Memory B cell (primary cell): ENCODE results near the gene LRRC8E.
"Not testable (repeated sequence)": the region's sequence is repeated elsewhere in the genome, so short reads cannot be mapped to it uniquely, and the experiment has no call there.

Experiments used
- ATAC-seq: fragments of 150-1000 bp; cut with Tn5 transposase; 2 replicates; pipeline ENCODE4 v1.10.0; 2021; ENCODE audit warnings: low read depth, mild to moderate bottlenecking, moderate library complexity
- DNase-seq, 2 donors: peaks; one replicate each; pipeline ENCODE4 v3.0.0; 2022; ENCODE audit warnings: low spot score in 2 of 2
- H3K27ac Mint-ChIP-seq: one replicate; pipeline ENCODE4 v1.8.0; 2022; ENCODE audit warnings: mild to moderate bottlenecking, moderate library complexity, mixed read lengths
- H3K27me3 Mint-ChIP-seq: one replicate; pipeline ENCODE4 v1.8.0; 2022; ENCODE audit warnings: mixed read lengths
- H3K36me3 Mint-ChIP-seq: one replicate; pipeline ENCODE4 v1.8.0; 2022; ENCODE audit warnings: mild to moderate bottlenecking, mixed read lengths
- H3K4me1 Mint-ChIP-seq: one replicate; pipeline ENCODE4 v1.8.0; 2022; ENCODE audit warnings: mixed read lengths
- H3K4me3 Mint-ChIP-seq: one replicate; pipeline ENCODE4 v1.8.0; 2022; ENCODE audit warnings: mild to moderate bottlenecking, moderate library complexity, mixed read lengths
- H3K9me3 Mint-ChIP-seq: one replicate; pipeline ENCODE4 v1.8.0; 2022; ENCODE audit warnings: mixed read lengths

Gene LRRC8E

DNA sequence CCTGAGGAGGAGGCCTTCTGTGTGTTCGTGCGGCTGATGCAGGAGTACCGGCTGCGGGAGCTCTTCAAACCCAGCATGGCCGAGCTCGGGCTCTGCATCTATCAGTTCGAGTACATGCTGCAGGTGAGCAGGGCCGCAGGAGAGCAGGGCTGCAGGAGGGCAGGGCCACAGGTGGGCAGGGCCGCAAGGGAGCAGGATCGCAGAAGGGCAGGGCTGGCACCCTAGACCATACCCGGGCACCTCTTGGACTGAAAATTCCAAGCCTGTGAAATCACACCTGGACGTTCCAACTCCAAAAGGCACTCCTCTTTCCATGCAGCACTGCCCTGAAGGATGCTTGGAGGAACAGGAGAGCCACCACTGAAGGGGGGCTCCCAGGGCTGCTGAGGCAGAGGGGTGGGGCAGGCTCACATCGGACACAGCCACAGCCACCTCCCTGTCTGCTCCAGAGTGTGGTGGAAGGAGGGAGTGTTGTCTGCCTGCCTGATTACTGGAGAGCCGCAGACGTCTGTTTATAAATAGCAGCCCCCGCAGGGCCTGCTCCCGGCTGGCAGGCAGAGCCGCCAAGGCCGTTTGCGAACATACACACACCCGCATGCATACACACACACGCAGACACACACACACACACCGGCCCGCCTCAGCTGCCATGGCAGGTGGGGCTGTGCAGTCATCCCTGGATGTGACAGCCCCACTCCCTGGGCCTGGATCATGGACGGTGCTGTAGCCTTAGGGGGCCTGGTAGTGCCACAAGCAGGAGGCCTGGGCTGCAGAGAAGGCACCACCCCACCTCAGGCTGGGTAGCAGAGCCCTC lies 38.1 kb upstream of the LRRC8E start:
- peaks cover 7% of the 10 kb centered on the region for H3K4me1 Mint-ChIP-seq
- H3K9me3 Mint-ChIP-seq, result no peaks in the 10 kb centered on the region
- DNase-seq (no peak), ATAC-seq (no peak)
- H3K27me3 Mint-ChIP-seq, result peaks cover 7% of the 10 kb centered on the region
- H3K27ac Mint-ChIP-seq, result no peak overlapping the region
- no peak overlapping the region for H3K4me3 Mint-ChIP-seq
- peaks cover 1% of the 10 kb centered on the region for H3K36me3 Mint-ChIP-seq

DNA sequence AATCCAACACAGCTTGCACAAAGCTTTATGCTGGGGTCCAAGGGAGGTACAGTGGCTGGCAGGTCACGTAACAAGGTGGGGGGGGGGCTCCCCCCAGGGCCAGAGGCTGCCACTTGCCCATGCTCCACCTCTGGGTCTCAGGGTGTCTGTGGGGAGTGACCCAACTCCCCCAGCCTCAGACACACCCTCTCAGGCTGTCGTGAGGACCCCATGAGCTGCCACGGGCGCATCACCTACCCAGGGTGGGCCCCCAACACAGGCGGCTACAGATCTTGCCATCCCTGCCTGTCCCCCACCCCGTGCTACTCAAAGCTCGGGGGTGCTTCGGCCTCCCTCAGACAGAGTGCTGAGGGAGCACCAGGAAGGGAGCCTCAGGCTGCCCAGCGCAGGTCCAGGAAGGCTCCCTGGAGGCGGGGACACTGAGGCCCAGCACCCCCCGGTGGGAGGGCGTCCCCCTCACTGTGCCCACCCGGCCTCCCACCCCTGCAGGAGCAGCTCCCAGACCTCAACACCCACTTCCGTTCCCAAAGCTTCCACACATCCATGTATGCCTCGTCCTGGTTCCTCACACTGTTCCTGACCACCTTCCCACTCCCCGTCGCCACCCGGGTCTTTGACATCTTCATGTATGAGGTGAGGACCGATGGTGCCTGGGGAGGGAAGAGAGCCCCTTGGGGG lies 37.2 kb upstream of the LRRC8E start:
- DNase-seq (no peak), ATAC-seq (no peak)
- H3K4me1 Mint-ChIP-seq, result peaks cover 7% of the 10 kb centered on the region
- H3K27me3 Mint-ChIP-seq, result peaks cover 8% of the 10 kb centered on the region
- peaks cover 3% of the 10 kb centered on the region for H3K36me3 Mint-ChIP-seq
- no peaks in the 10 kb centered on the region for H3K9me3 Mint-ChIP-seq
- no peak overlapping the region for H3K4me3 Mint-ChIP-seq
- H3K27ac Mint-ChIP-seq, result no peak overlapping the region

DNA sequence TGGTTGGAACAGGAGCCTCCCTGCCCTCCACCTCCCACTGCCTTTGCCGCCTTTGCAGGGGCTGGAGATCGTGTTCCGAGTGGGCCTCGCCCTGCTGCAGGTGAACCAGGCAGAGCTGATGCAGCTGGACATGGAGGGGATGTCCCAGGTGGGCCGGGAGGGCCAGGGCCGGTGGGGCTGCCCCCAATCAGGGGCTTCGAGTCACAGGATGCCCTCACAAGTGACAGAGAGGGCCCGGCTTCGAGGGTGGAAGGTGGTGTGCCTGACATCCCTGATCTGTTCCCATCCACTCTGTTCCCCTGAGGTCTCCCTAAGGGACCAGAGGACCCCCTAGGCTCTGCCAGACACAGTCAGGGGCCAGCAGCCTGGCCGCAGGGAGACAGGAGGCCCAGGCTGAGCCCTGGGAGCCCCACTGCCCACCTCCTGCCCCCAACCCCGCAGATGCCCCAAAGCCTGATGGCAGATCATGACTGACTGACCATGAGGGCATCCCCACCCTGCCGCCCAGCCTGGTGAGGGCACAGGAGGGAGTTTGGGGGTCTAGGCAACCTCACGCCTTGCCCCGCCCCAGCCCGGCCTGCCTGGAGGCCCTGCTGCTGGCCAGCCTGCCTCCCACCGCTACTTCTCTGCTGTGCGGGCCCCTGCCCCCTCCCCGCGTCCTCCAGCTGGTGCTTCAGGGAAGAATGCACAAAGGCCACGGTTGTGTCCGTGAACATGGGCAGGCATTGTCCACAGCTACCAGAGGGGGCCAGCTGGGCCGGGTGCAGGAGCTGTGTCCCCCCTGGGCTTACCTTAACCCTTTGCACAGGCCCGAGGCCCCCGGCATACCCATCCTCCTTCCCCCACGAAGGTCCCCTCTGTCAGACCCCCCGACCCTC lies 36.4 kb upstream of the LRRC8E start:
- Mint-ChIP-seq H3K9me3 (no peaks in the 10 kb centered on the region), H3K4me3 (no peak overlapping the region), H3K27me3 (peaks cover 10% of the 10 kb centered on the region), H3K27ac (no peak overlapping the region), H3K4me1 (peaks cover 7% of the 10 kb centered on the region), H3K36me3 (peaks cover 4% of the 10 kb centered on the region)
- no peak for DNase-seq
- ATAC-seq, result no peak

DNA sequence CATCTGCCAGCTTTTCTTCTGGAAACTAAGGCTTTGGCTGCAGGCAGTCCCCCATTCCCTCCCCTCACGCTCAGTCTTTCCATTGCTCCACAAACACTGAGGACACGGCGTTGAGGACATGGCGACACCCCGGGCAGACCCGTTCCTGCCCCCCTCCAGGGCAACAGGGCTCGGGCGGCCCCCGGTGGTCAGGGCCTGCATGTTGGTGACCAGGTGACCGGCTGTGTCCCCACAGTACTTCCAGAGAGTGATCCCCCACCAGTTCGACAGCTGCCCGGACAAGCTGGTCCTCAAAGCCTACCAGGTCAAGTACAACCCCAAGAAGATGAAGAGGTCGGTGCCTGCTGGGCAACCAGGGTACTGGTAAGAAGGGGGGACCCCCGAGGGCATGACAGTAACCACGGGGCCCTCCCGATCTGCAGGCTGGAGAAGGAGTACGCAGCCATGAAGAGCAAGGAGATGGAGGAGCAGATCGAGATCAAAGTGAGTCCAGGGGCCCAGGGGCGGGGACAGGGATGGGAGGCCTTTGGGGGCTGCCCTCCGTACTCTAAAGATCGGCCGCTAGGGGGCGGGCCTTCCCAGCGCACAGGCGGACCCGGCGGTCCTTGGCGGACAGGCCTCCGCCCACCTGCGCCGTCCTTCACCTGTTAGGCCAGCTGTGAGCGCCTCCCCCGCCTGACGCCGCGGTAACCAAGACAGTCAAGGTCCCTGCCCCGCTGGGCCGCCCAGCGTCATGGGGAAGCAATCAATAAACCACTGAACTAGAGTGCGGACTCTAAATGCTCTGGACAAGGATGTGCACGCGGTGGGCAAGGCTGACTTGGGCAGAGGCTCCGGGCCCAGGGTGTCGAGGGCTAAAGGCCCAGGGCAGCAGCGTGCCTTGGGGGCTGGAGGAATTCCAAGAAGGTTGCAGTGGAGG lies 35.2 kb upstream of the LRRC8E start:
- no peak overlapping the region for H3K4me3 Mint-ChIP-seq
- H3K36me3 Mint-ChIP-seq, result peaks cover 5% of the 10 kb centered on the region
- H3K9me3 Mint-ChIP-seq, result no peaks in the 10 kb centered on the region
- ATAC-seq (peak; percentile 87), DNase-seq (peak; percentile 57 to 71)
- peaks cover 17% of the 10 kb centered on the region for H3K27me3 Mint-ChIP-seq
- H3K27ac Mint-ChIP-seq, result no peak overlapping the region
- H3K4me1 Mint-ChIP-seq, result peaks cover 7% of the 10 kb centered on the region

DNA sequence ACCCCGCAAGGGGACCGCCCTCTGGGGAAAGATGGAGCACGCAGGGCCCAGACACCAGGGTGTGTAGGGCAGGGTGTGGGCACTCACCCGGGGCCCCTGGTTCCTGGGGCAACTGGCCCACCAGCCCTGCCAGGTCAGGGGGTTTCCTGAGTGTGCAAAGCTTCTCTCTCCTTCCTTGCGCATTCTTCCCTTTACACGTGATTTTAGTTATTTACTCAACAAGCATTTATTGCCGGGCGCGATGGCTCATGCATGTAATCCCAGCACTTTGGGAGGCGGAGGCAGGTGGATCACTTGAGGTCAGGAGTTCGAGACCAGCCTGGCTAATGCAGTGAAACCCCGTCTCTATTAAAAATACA lies 34.6 kb upstream of the LRRC8E start:
- H3K4me3 Mint-ChIP-seq, result no peak overlapping the region
- peaks cover 7% of the 10 kb centered on the region for H3K4me1 Mint-ChIP-seq
- peaks cover 19% of the 10 kb centered on the region for H3K27me3 Mint-ChIP-seq
- H3K36me3 Mint-ChIP-seq, result peaks cover 5% of the 10 kb centered on the region
- DNase-seq, result no peak
- no peak for ATAC-seq
- H3K9me3 Mint-ChIP-seq, result no peaks in the 10 kb centered on the region
- H3K27ac Mint-ChIP-seq, result no peak overlapping the region

DNA sequence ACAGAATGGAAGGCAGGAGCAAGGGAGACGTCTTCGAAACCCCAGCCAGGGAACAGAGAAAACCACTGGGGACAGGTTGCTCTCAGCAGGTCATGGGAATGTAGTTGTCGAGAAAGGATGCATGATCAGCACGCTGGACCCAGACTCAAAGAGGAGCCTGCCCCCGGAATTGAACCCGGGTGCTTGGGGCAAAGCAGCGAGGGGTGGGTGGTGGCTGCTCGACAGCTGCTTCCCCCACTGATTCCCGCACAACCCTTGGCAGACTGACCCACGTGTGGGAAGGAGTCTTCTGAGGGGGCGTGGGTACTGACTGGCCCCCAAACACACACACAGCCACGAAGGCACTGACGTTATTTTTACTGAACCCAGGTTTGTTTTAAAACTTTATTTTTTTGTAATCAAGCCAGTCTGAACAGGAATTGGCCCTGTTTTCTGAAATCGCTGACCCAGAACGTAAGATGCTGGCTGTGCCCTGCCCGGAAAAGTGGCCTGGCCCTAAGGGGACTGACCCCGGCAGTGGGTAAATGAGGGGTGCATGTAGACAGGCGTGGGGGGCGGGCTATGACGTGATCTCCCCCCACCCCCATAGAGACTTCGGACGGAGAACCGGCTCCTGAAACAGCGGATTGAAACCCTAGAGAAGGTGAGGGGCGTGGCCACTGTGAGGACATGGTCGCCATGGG lies 32.7 kb upstream of the LRRC8E start:
- Mint-ChIP-seq H3K27me3 (peaks cover 19% of the 10 kb centered on the region), H3K4me3 (no peak overlapping the region), H3K4me1 (peaks cover 7% of the 10 kb centered on the region), H3K27ac (no peak overlapping the region), H3K36me3 (peaks cover 5% of the 10 kb centered on the region), H3K9me3 (no peaks in the 10 kb centered on the region)
- DNase-seq (no peak), ATAC-seq (no peak)

DNA sequence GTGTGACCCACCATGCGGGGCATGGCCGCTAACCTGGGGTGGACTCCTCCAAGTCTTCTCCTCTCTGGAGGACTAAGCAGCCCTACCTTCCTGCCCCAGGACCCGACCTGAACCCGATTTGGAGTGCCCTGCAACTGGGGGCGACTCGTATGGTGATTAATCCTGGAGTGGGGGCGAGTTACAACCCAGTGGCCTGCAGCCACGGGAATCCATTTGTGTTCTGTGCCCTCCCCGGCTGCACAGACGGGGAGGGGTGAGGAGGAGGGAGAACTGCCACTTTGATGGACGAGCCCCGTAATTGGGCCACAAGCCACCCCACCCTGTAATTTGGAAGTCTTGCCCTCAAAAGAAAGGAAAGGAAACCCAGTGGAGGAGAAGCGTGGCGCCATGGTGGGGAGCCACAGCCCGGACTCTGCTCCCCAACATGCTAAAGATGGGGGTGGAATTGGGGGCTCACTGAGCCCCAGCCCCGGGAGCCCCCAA lies 32.2 kb upstream of the LRRC8E start:
- Mint-ChIP-seq H3K27me3 (peaks cover 23% of the 10 kb centered on the region), H3K36me3 (peaks cover 5% of the 10 kb centered on the region), H3K4me1 (peaks cover 7% of the 10 kb centered on the region), H3K27ac (no peak overlapping the region), H3K9me3 (no peaks in the 10 kb centered on the region), H3K4me3 (no peak overlapping the region)
- DNase-seq, result no peak
- ATAC-seq, result no peak

DNA sequence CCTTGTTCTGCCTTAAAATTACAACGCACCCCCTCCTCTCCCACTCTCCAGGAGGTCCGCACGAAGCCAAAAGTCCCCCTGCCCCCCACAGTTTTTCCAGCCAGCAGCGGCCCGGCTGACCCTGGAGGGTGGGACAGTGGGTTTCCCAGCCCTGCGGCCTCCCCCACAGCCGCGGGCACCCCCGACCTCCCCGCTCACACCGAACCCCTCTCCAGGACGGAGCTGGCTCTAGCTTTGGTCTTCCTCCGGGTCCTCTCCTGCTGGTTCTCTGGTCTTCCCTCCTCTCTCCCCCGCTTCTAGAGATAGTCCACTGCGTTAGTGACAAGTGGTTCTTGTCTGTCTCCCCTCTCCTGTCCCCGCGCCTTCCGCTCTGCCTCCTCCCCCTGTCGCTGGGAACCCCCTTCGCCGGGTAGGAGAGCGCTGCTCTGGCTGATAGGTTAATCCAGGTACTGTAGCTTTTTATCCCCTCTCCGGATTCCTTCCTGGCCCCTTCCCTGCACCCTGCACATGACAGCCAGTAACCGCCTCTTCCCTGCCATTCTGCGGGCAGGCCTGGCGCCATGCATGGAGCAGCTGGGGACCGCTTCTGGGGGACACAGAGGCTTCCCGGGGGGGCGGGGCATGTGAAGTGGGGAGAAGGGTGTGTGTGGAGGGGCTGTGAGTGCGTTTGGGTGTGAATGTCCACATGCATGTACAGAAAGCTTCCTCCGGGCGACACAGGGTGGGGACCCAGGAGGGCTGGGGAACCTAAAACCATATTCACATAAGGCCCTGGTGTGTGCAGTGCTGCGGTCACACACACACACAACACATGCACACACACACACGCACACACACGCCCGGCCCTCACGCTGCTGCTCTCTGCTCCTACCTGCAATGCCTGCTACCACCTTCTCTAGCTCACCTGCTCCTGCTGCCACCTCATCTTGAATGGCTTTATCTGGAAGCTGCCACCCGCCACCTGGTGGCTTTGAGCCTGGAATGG lies 31.3 kb upstream of the LRRC8E start:
- peaks cover 24% of the 10 kb centered on the region for H3K27me3 Mint-ChIP-seq
- no peaks in the 10 kb centered on the region for H3K9me3 Mint-ChIP-seq
- H3K4me1 Mint-ChIP-seq, result peaks cover 7% of the 10 kb centered on the region
- H3K4me3 Mint-ChIP-seq, result no peak overlapping the region
- H3K36me3 Mint-ChIP-seq, result peaks cover 5% of the 10 kb centered on the region
- H3K27ac Mint-ChIP-seq, result no peak overlapping the region
- ATAC-seq (no peak), DNase-seq (no peak)

DNA sequence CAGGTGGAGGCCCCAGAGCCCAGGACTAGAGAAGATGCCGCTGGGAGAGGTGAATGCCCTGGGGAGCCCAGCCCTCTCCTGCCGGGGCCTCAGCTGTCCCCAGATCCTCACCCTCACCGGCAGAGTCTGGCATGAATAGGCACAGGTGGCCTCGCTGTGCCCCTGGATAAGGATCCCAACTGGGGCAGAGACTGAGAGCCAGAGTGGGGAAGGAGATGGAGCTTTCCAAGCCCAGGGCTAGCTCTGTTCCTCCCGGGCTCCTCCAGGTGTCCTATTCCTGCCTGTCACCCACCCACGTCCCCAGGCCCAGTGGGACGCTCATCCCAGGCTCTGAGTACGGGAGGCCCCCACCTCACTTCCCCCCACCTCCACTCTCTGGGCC lies 30.6 kb upstream of the LRRC8E start:
- Mint-ChIP-seq H3K4me1 (peaks cover 9% of the 10 kb centered on the region), H3K27ac (no peak overlapping the region), H3K36me3 (peaks cover 5% of the 10 kb centered on the region), H3K27me3 (peaks cover 24% of the 10 kb centered on the region), H3K4me3 (no peak overlapping the region), H3K9me3 (no peaks in the 10 kb centered on the region)
- no peak for ATAC-seq
- no peak for DNase-seq

DNA sequence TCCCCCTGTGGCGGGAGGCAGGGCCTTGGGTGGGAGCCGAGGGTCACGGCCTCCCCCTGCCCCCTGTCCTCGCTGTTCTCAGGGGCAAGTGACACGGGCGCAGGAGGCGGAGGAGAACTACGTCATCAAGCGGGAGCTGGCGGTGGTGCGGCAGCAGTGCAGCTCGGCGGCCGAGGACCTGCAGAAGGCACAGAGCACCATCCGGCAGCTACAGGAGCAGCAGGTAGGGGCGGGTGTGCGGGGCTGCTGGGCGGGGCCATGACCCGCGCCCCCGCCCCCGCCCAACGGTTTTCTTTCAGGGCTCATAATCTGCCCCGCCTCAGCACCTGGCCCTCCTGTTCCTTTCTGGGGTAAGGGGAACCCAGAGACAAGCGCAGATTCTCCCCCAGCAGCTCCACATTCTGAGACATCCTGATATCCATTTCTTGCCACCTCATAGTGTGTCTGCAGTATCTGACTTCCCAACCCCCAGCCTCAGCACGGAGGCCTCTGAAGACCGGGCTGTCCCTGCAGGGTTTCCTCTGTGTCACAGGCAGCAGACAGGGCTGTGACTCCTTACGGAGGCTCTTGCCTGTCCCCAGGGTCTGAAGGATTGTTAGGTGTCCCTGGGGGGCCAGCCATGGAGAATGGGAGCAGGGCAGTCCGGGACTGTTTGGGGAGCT lies 30.1 kb upstream of the LRRC8E start:
- H3K4me1 Mint-ChIP-seq, result peaks cover 5% of the 10 kb centered on the region

DNA sequence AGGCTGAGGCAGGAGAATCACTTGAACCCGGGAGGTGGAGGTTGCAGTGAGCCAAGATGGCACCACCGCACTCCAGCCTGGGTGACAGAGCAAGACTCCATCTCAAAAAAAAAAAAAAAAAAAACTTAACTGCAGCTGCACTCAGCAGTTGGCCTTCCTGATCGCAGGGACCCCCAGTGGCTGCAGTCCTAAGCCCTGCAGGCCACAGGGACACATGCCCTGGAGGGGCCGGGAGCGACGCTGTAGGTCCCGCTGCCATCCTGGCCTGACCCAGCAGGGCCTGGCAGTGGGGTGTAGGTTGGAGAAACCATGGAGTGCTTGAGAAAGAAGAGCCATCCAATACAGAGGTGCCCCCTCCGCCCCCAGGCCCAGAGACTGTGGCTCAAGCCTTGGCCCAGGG lies 29.2 kb upstream of the LRRC8E start:
- not testable (repeated sequence) for H3K4me3 Mint-ChIP-seq, H3K4me1 Mint-ChIP-seq, H3K9me3 Mint-ChIP-seq, ATAC-seq, H3K27ac Mint-ChIP-seq, DNase-seq, H3K36me3 Mint-ChIP-seq
- H3K27me3 Mint-ChIP-seq, result peaks cover 25% of the 10 kb centered on the region

More for the DNA sequence above, 30.1 kb upstream of the LRRC8E start:
- H3K4me3 Mint-ChIP-seq, result no peak overlapping the region
- H3K27ac Mint-ChIP-seq, result no peak overlapping the region
- peaks cover 5% of the 10 kb centered on the region for H3K36me3 Mint-ChIP-seq
- peak; percentile 34 for ATAC-seq
- H3K9me3 Mint-ChIP-seq, result no peaks in the 10 kb centered on the region
- no peak for DNase-seq
- peaks cover 20% of the 10 kb centered on the region for H3K27me3 Mint-ChIP-seq
